GM18505 (cell line): ENCODE measurements around the gene C20orf96.
A peak's percentile ranks its signal among the peaks of the same experiment; 100 is the strongest.
"Not testable (repeated sequence)": the region's sequence is repeated elsewhere in the genome, so short reads cannot be mapped to it uniquely, and the experiment has no call there.

Source experiments
- ATAC-seq: cut with Tn5 transposase; IDR thresholded peaks from one replicate; pipeline ENCODE4 v1.9.1; 2021; ENCODE audit not compliant: unreplicated experiment
- POLR2A ChIP-seq: IDR thresholded peaks from 4 replicates; pipeline ENCODE4 v1.6.1; 2011; ENCODE audit warnings: borderline replicate concordance; ENCODE audit not compliant: insufficient read depth, insufficient read length; ENCODE audit errors: extremely low read depth

Gene C20orf96

GRCh38 chr20:290084-290831 lies at the start of gene C20orf96:
Gene C20orf96 (minus strand): TSS chr20:290750. CDS start chr20:290610, 140 bp downstream.
- peak; percentile 50 for TF ChIP-seq POLR2A
- ATAC-seq, result peak; percentile 78

- ATAC-seq, result not testable (repeated sequence)
Observed at GRCh38 chr20:336040-336439, 45.5 kb upstream of the C20orf96 start.

- ATAC-seq, result no peak
- TF ChIP-seq POLR2A, result no peak
Observed at GRCh38 chr20:334578-334977, 44.0 kb upstream of the C20orf96 start.

- TF ChIP-seq POLR2A, result no peak
- ATAC-seq, result no peak
Observed at GRCh38 chr20:330233-331149, 39.9 kb upstream of the C20orf96 start.

GRCh38 chr20:329851-330232 lies 39.3 kb upstream of the C20orf96 start:
- TF ChIP-seq POLR2A, result no peak
- no peak for ATAC-seq

- no peak for ATAC-seq
- TF ChIP-seq POLR2A, result no peak
Observed at GRCh38 chr20:328975-329695, 38.6 kb upstream of the C20orf96 start.

GRCh38 chr20:328027-328974 lies 37.8 kb upstream of the C20orf96 start:
- no peak for TF ChIP-seq POLR2A
- no peak for ATAC-seq

GRCh38 chr20:327186-328026 lies 36.9 kb upstream of the C20orf96 start:
- TF ChIP-seq POLR2A, result peak; percentile 50
- no peak for ATAC-seq

- TF ChIP-seq POLR2A, result peak; percentile 6
- no peak for ATAC-seq
Observed at GRCh38 chr20:326645-327185, 36.2 kb upstream of the C20orf96 start.

- peak; percentile 10 for ATAC-seq
- peak; percentile 35 for TF ChIP-seq POLR2A
Observed at GRCh38 chr20:325889-326644, 35.5 kb upstream of the C20orf96 start.
